Gastroesophageal sphincter (tissue), 3 donors: ENCODE data around the gene SPAG17.

Source experiments
- CTCF ChIP-seq, 4 experiments: fragments of 200-600 bp in 2 of 4; fragments of 450-650 bp in 2 of 4; sonication (generic) in 1 of 4; IDR thresholded peaks; one replicate each; pipeline ENCODE4 v1.5.1; 2017 to 2019; ENCODE audit warnings: antibody characterized with exemption in 4 of 4, mild to moderate bottlenecking in 2 of 4, moderate library complexity in 2 of 4
- POLR2A ChIP-seq, 2 donors: fragments of 450-650 bp; IDR thresholded peaks; one replicate each; pipeline ENCODE4 v1.6.1; 2017; ENCODE audit warnings: antibody characterized with exemption in 2 of 2, mild to moderate bottlenecking in 2 of 2, moderate library complexity in 1 of 2
- POLR2AphosphoS5 ChIP-seq: sonication (generic); formaldehyde crosslinking; IDR thresholded peaks from one replicate; pipeline ENCODE4 v1.6.1; 2017; ENCODE audit warnings: antibody characterized with exemption

GRCh38 chr1:118158924-118159323, 26.1 kb downstream of the SPAG17 start:
- no peak for TF ChIP-seq CTCF (IDR thresholded peaks at IDR 0.05)
- TF ChIP-seq POLR2A (IDR thresholded peaks at IDR 0.05) = no peak
- TF ChIP-seq POLR2AphosphoS5 = no peak
